Measurements from ENCODE around the gene FNDC1.

DNA sequence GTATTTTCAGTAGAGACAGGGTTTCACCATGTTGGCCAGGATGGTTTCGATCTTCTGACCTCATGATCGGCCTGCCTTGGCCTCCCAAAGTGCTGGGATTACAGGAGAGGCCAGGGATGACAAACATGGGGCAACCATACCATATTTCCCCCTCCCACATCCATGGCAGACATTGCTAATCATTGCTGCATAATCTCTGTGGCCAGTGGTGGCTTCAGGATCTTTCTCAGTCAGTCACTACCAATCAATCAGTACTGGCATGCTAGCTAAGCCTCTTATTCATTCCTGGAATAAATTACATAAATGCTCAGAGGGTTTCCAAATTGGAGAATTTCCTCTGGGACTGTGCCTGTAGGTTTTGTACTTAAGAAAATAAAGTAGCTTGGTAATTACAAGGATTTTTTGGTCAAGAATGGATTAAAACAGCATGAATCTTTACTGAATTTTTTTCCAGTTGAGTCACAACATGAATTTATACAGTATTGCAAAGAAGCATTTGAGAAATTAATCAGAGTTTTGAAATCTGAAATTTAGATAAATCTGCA, 138.1 kb downstream of the FNDC1 start:
- TF ChIP-seq CTCF (IDR thresholded peaks at IDR 0.05) (no peak), POLR2A (IDR thresholded peaks at IDR 0.05) (no peak)
